ENCODE measurements around the gene PDE2A.

DNA sequence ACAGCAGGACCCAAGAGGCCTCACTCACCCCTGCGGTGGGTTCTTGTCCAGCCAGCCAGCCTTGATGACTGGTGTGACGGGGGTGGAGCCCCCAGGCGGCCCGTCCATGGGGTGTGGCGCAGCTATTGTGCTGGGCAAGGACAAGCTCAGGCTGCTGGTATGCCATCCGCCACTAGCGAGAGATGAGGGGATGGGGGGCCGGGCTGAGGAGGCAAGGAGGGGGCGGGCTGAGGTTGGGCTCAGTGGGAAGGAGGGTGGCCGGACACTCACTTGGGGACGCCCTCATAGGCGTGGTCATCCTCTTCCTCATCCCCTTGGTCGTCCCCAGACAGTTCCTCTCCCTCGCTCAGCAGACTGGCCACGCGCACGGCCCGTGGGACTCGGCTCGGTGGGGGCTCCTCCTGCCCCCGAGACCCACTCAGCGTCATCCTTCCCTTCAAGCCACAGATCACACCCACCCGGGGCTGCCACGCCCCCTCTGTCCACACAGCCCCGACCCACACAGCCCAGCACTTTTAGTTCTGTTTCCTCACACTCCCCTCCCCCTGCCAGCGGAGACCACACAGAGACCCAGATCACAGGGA lies 38.0 kb upstream of the PDE2A start:
- TF ChIP-seq POLR2AphosphoS5 (IDR thresholded peaks at IDR 0.05; ENCODE audit: insufficient read depth, low read depth, low read length) (no peak), MYC (IDR thresholded peaks at IDR 0.05; ENCODE audit: low read depth, low read length) (no peak), EZH2 (IDR thresholded peaks at IDR 0.05; ENCODE audit: borderline replicate concordance, low read depth, low read length, severe bottlenecking) (no peak)
- TF ChIP-seq, protein P1, sequence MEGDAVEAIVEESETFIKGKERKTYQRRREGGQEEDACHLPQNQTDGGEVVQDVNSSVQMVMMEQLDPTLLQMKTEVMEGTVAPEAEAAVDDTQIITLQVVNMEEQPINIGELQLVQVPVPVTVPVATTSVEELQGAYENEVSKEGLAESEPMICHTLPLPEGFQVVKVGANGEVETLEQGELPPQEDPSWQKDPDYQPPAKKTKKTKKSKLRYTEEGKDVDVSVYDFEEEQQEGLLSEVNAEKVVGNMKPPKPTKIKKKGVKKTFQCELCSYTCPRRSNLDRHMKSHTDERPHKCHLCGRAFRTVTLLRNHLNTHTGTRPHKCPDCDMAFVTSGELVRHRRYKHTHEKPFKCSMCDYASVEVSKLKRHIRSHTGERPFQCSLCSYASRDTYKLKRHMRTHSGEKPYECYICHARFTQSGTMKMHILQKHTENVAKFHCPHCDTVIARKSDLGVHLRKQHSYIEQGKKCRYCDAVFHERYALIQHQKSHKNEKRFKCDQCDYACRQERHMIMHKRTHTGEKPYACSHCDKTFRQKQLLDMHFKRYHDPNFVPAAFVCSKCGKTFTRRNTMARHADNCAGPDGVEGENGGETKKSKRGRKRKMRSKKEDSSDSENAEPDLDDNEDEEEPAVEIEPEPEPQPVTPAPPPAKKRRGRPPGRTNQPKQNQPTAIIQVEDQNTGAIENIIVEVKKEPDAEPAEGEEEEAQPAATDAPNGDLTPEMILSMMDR (IDR thresholded peaks at IDR 0.05; ENCODE audit: extremely low read depth in 1 of 2, insufficient read depth in 1 of 2, low read depth in 1 of 2, low read length in 2 of 2), result no peak

Measured in endothelial cell of umbilical vein (primary cell).